DOHH2 (cell line): ENCODE results near the gene MMAB.

Source experiments
- H3F3A ChIP-seq: fragments of 200-600 bp; sonication (generic), shearing (Covaris generic); 2 replicates; pipeline ENCODE4 v1.6.0; 2016; ENCODE audit warnings: antibody characterized with exemption, mild to moderate bottlenecking; ENCODE audit not compliant: control insufficient read depth, insufficient read depth
- H3K27ac ChIP-seq: fragments of 200-600 bp; sonication (generic); 2 replicates; pipeline ENCODE4 v1.5.1; 2014; ENCODE audit warnings: low read depth, mild to moderate bottlenecking, low read length, moderate library complexity
- H3K27me3 ChIP-seq: fragments of 200-600 bp; sonication (generic); 2 replicates; pipeline ENCODE4 v1.6.1; 2014; ENCODE audit warnings: mild to moderate bottlenecking, low read length, mixed read lengths; ENCODE audit not compliant: control insufficient read depth
- H3K36me3 ChIP-seq: fragments of 200-600 bp; sonication (generic); 2 replicates; pipeline ENCODE4 v1.6.1; 2014; ENCODE audit warnings: mild to moderate bottlenecking, low read length, moderate library complexity, mixed read lengths; ENCODE audit not compliant: control insufficient read depth
- H3K4me1 ChIP-seq: fragments of 200-600 bp; sonication (generic); 2 replicates; pipeline ENCODE4 v1.6.1; 2014; ENCODE audit warnings: mild to moderate bottlenecking, low read length, mixed read lengths; ENCODE audit not compliant: control insufficient read depth
- H3K4me2 ChIP-seq: fragments of 200-600 bp; sonication (generic); 2 replicates; pipeline ENCODE4 v1.6.0; 2014; ENCODE audit warnings: mild to moderate bottlenecking, low read length, moderate library complexity
- H3K4me3 ChIP-seq: fragments of 200-600 bp; sonication (generic); 2 replicates; pipeline ENCODE4 v1.5.1; 2014; ENCODE audit warnings: mild to moderate bottlenecking, low read length, mixed read lengths
- H3K79me2 ChIP-seq: fragments of 200-600 bp; sonication (generic); 2 replicates; pipeline ENCODE4 v1.6.1; 2014; ENCODE audit warnings: mild to moderate bottlenecking, low read length, mixed read lengths; ENCODE audit not compliant: control insufficient read depth
- H3K9me2 ChIP-seq: fragments of 200-600 bp; sonication (generic); replicated peaks from 2 replicates; pipeline ENCODE4 v1.6.1; 2014; ENCODE audit warnings: mild to moderate bottlenecking, low read length, mixed read lengths; ENCODE audit not compliant: control insufficient read depth
- H3K9me3 ChIP-seq: fragments of 200-600 bp; sonication (generic); 2 replicates; pipeline ENCODE4 v1.6.1; 2014; ENCODE audit warnings: antibody characterized with exemption, low read length, mixed read lengths; ENCODE audit not compliant: control insufficient read depth, insufficient read depth
- H4K20me1 ChIP-seq: fragments of 200-600 bp; sonication (generic); 2 replicates; pipeline ENCODE4 v1.6.0; 2014; ENCODE audit warnings: low read depth, mild to moderate bottlenecking, antibody characterized with exemption, low read length, moderate library complexity; ENCODE audit not compliant: control insufficient read depth, insufficient read depth
- EZH2phosphoT487 ChIP-seq: fragments of 200-600 bp; sonication (generic); IDR thresholded peaks from 2 replicates; pipeline ENCODE4 v1.6.1; 2017; ENCODE audit warnings: borderline replicate concordance, mild to moderate bottlenecking, antibody characterized with exemption, low read length, moderate library complexity, mixed read lengths
- TF ChIP-seq, protein P1 (sequence below): fragments of 200-600 bp; sonication (generic); IDR thresholded peaks from one replicate; pipeline ENCODE4 v1.5.1; 2014; ENCODE audit warnings: antibody characterized with exemption, mild to moderate bottlenecking, low read depth, low read length; ENCODE audit not compliant: poor library complexity, severe bottlenecking

The MMAB gene

DNA sequence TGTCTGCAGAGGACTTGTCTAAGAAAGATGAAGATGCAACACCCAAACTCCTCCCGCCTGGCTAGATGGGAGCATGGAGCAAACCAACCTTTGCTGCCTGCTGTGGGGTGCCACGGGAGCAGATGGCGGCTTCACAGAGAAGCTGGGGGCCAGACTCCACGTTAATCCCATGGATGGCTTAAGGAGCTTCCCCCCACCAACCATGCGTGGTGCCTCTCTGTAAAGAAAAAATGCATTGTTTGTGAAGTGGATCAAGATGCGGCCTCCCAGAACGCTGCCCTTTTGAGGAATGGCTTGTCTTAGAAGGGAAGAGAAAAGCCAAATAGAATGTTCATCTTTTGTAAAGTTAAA lies 15.9 kb upstream of the MMAB start:
- TF ChIP-seq, protein P1, sequence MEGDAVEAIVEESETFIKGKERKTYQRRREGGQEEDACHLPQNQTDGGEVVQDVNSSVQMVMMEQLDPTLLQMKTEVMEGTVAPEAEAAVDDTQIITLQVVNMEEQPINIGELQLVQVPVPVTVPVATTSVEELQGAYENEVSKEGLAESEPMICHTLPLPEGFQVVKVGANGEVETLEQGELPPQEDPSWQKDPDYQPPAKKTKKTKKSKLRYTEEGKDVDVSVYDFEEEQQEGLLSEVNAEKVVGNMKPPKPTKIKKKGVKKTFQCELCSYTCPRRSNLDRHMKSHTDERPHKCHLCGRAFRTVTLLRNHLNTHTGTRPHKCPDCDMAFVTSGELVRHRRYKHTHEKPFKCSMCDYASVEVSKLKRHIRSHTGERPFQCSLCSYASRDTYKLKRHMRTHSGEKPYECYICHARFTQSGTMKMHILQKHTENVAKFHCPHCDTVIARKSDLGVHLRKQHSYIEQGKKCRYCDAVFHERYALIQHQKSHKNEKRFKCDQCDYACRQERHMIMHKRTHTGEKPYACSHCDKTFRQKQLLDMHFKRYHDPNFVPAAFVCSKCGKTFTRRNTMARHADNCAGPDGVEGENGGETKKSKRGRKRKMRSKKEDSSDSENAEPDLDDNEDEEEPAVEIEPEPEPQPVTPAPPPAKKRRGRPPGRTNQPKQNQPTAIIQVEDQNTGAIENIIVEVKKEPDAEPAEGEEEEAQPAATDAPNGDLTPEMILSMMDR = no peak
- TF ChIP-seq EZH2phosphoT487 = no peak
- Histone ChIP-seq H3K9me3 (no peaks in the 10 kb centered on the region), H3K79me2 (no peaks in the 10 kb centered on the region), H3K4me2 (no peak overlapping the region), H4K20me1 (no peaks in the 10 kb centered on the region), H3K4me1 (no peaks in the 10 kb centered on the region), H3K9me2 (no peaks in the 10 kb centered on the region), H3K27ac (no peak overlapping the region), H3F3A (no peaks in the 10 kb centered on the region), H3K27me3 (no peaks in the 10 kb centered on the region), H3K4me3 (no peak overlapping the region), H3K36me3 (peaks cover 72% of the 10 kb centered on the region)

DNA sequence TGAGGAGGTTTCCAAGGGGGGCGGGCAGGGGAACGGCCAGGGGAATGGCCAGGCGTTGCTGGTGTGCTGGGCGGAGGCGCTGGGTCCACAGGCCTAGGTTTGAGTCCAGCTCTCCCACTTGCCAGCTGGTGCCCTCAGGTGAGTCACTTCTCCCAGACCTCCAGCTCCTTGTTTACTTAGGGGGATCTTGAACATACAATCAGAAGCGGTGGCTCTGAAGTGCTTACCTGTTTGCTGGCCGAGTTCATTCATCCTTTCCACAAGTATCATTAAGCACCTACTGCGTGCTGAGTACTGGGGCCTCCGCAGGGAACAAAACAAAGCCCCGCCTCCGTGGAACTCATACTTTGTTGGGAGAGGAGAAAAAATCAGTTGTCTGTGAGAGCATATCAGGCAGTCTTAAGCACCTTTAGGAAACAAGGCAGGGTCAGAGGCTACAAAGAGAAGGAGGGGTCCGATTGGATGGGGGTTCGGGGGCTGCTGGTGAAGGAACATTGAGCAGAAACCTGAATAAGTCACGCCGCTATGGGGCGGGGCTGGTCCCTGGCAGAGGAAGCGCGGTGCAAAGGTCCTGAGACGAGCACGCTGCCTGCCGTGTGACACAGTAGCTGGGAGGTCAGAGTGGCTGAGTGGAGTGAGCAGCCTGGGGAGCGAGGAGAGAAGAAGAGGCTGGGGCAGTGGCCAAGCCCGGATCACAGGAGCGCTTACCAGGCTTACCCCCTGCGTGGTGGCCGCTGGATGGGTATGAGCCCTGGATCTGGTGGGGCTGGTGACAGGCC lies 15.3 kb upstream of the MMAB start:
- Histone ChIP-seq H3K27me3 (no peaks in the 10 kb centered on the region), H3K9me3 (no peaks in the 10 kb centered on the region), H3K4me2 (no peak overlapping the region), H3K36me3 (peaks cover 74% of the 10 kb centered on the region), H3K4me1 (no peaks in the 10 kb centered on the region), H3F3A (no peaks in the 10 kb centered on the region), H3K4me3 (no peak overlapping the region), H3K9me2 (no peaks in the 10 kb centered on the region), H3K79me2 (no peaks in the 10 kb centered on the region; the same call in 1 of the 2 replicates), H3K27ac (no peak overlapping the region), H4K20me1 (no peaks in the 10 kb centered on the region)
- TF ChIP-seq EZH2phosphoT487 = no peak
- TF ChIP-seq, protein P1 = no peak

DNA sequence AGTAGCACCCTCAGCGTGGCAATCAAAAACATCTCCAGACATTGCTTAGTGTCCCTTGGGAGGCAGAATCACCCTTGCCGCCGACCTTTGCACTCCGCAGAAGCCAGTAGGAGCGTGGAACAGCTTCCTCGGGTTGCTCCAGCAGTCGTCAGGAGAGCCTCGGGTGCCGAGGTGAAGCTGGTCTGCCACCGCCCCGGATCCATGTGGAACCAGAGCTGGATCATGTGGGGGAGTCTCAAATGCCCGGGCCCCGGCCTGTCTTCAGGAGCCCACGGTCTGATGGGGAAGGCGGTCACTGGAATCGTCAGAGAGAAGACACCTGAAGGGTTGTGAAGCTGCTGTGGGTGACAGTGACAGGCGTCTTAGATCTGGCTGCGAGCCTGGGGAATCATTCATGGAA lies 14.6 kb upstream of the MMAB start:
- no peak overlapping the region for H3K27ac ChIP-seq
- TF ChIP-seq, protein P1 = no peak
- no peak for TF ChIP-seq EZH2phosphoT487
- no peaks in the 10 kb centered on the region for H3K4me1 ChIP-seq
- H3K27me3 ChIP-seq = no peaks in the 10 kb centered on the region
- no peaks in the 10 kb centered on the region for H3F3A ChIP-seq
- no peaks in the 10 kb centered on the region for H3K9me3 ChIP-seq
- no peak overlapping the region for H3K4me3 ChIP-seq
- H3K79me2 ChIP-seq = no peaks in the 10 kb centered on the region; the same call in 1 of the 2 replicates
- no peaks in the 10 kb centered on the region for H3K9me2 ChIP-seq
- H4K20me1 ChIP-seq = no peaks in the 10 kb centered on the region
- H3K4me2 ChIP-seq = no peak overlapping the region
- H3K36me3 ChIP-seq = peaks cover 70% of the 10 kb centered on the region
